Liver (tissue), 5 donors: ENCODE measurements around the gene ZNF157. TPM values are rescaled to one million over a fixed set of nuclear protein-coding genes. Genes with fewer than 3 reads are reported as not detected.

Experiments used
- polyA plus RNA-seq, 2 donors: library from polyadenylated mRNA; stranded (reverse) in 1 of 2; unstranded in 1 of 2; fragments of 200-250 nt in 1 of 2; fragments of >200 nt in 1 of 2; fragmentation: Nextera tagmentation in 1 of 2; extraction: Ambion mirVana in 1 of 2; gene quantifications; one replicate each; pipeline versions ENCODE4 v1.2.1 to v1.2.3, GENCODE V29; 2013 to 2015
- small RNA-seq: library from RNA; depleted of rRNA; stranded (forward); fragments of <200 nt; gene quantifications from one replicate; pipeline ENCODE3, GENCODE V24; 2014
- total RNA-seq, 2 donors: library from RNA; depleted of rRNA; stranded (reverse); fragments of >200 nt; gene quantifications; one replicate each; pipeline ENCODE4 v1.2.3, GENCODE V29; 2014
- donor health status: healthy.
- donor health status: healthy.
- donor health status: healthy.

Gene ZNF157
- total and polyA plus RNA-seq, 4 donors = 0.05 TPM; not detected in 3

Small RNAs within 50 kb of the gene (small RNA-seq; reads per million reads assigned to genes)
- gene SNORA11C = not detected

Other genes starting within 250 kb of the ZNF157 start
- gene NDUFB11, start 225.9 kb upstream of the ZNF157 start, total RNA-seq = 10 to 100 TPM; 23.6 to 54.6 TPM
- 100 to 1,000 TPM in 1 of 2 donors, 10 to 100 TPM in 1; 78.4 to 127 TPM for gene NDUFB11, start 225.9 kb upstream of the ZNF157 start, polyA plus RNA-seq
- 10 to 100 TPM; 19.9 to 26.6 TPM for gene RBM10, start 225.4 kb upstream of the ZNF157 start, total RNA-seq
- 10 to 100 TPM in 1 of 2 donors, 1 to 10 TPM in 1; 8.2 to 15.0 TPM for gene RBM10, start 225.4 kb upstream of the ZNF157 start, polyA plus RNA-seq
- 10 to 100 TPM; 59.6 to 85.4 TPM for gene UBA1, start 176.7 kb upstream of the ZNF157 start, total RNA-seq
- 10 to 100 TPM; 39.8 to 77.7 TPM for gene UBA1, start 176.7 kb upstream of the ZNF157 start, polyA plus RNA-seq
- gene CDK16, start 151.9 kb upstream of the ZNF157 start, total RNA-seq = 10 to 100 TPM; 21.9 to 31.1 TPM
- gene CDK16, start 151.9 kb upstream of the ZNF157 start, polyA plus RNA-seq = 10 to 100 TPM; 10.8 to 18.0 TPM
- gene USP11, start 137.6 kb upstream of the ZNF157 start, total RNA-seq = 10 to 100 TPM; 11.8 to 24.3 TPM
- gene USP11, start 137.6 kb upstream of the ZNF157 start, polyA plus RNA-seq = 10 to 100 TPM in 1 of 2 donors, 1 to 10 TPM in 1; 9.6 to 10.4 TPM
- 1 to 10 TPM; 2.9 to 5.0 TPM for gene ZNF41, start 112.6 kb downstream of the ZNF157 start, total RNA-seq
- 1 to 10 TPM; 1.9 to 2.2 TPM for gene ZNF41, start 112.6 kb downstream of the ZNF157 start, polyA plus RNA-seq
- gene ARAF, start 190.6 kb downstream of the ZNF157 start, total RNA-seq = 10 to 100 TPM; 16.2 to 32.4 TPM
- 10 to 100 TPM; 45.4 to 59.8 TPM for gene ARAF, start 190.6 kb downstream of the ZNF157 start, polyA plus RNA-seq
- gene TIMP1, start 211.9 kb downstream of the ZNF157 start, total RNA-seq = 10 to 100 TPM; 18.0 to 79.4 TPM
- 1,000 to 10,000 TPM in 1 of 2 donors, 100 to 1,000 TPM in 1; 213 to 1,609 TPM for gene TIMP1, start 211.9 kb downstream of the ZNF157 start, polyA plus RNA-seq
- gene SYN1, start 249.3 kb downstream of the ZNF157 start, total RNA-seq = under 1 TPM; 0.09 to 0.33 TPM
- 1 to 10 TPM in 1 of 2 donors, under 1 TPM in 1; 0.86 to 2.5 TPM for gene SYN1, start 249.3 kb downstream of the ZNF157 start, polyA plus RNA-seq